GM12878 (cell line): ENCODE measurements around the gene PPP2R5A. TPM values are rescaled to one million over a fixed set of nuclear protein-coding genes. Genes with fewer than 3 reads are reported as not detected.

Experiments
- ATAC-seq: fragments of 200-7000 bp; cut with Tn5 transposase; 3 replicates; pipeline ENCODE4 v1.9.1; 2020; ENCODE audit warnings: mild to moderate bottlenecking, moderate library complexity
- BruUV-seq: library from RNA; stranded (reverse); fragments of 400-500 nt; replicated peaks from 2 replicates; lab custom pipeline; 2021; lab: Mats Ljungman, UMichigan
- CTCF ChIA-PET: fragments of 300-600 bp; sonication (Branson Sonifier 250); formaldehyde crosslinking; extraction: SDS; loops from one replicate; lab custom pipeline; 2021; ENCODE audit warnings: inconsistent platforms; lab: Yijun Ruan, JAX
- POLR2A ChIA-PET: fragments of 350-600 bp; formaldehyde crosslinking; extraction: SDS; loops from one replicate; lab custom pipeline; 2021; ENCODE audit warnings: inconsistent platforms; lab: Charles Lee
- RAD21 ChIA-PET: fragments of 300-600 bp; sonication (Branson Sonifier 250); formaldehyde crosslinking; loops from one replicate; lab custom pipeline; 2023; ENCODE audit warnings: antibody characterized with exemption; ENCODE audit not compliant: unreplicated experiment; lab: Charles Lee
- SMC1A ChIA-PET: fragments of 300-600 bp; sonication (Branson Sonifier 250); formaldehyde crosslinking; loops from one replicate; lab custom pipeline; 2023; ENCODE audit not compliant: unreplicated experiment, uncharacterized antibody; lab: Charles Lee
- DNase-seq: peaks from one replicate; pipeline ENCODE4 v3.0.0-alpha.2; 2011; ENCODE audit warnings: low read depth, low spot score
- FAIRE-seq: peaks from 3 replicates; lab custom pipeline; 2011; peaks lifted over from hg19 to GRCh38; lab: Jason Lieb, UNC
- H2AFZ ChIP-seq: 2 replicates; pipeline ENCODE4 v1.6.0; 2011; ENCODE audit warnings: low read depth, low read length, control low read depth; ENCODE audit not compliant: control insufficient read depth
- H3K27ac ChIP-seq: 2 replicates; pipeline ENCODE4 v1.5.1; 2011; ENCODE audit warnings: control low read depth; ENCODE audit not compliant: control insufficient read depth, insufficient read depth
- H3K27me3 ChIP-seq, 2 experiments: replicated peaks in 1 of 2; 2 replicates each; pipeline versions ENCODE4 v1.6.0 to v1.6.1; 2011; ENCODE audit warnings: low read length in 1 of 2; ENCODE audit not compliant: control insufficient read depth in 2 of 2, insufficient read depth in 2 of 2
- H3K36me3 ChIP-seq, 2 experiments: 2 replicates each; pipeline ENCODE4 v1.5.1; 2011; ENCODE audit warnings: low read length in 1 of 2; ENCODE audit not compliant: control insufficient read depth in 2 of 2, insufficient read depth in 2 of 2
- H3K4me1 ChIP-seq: 2 replicates; pipeline ENCODE4 v1.6.1; 2011; ENCODE audit warnings: mild to moderate bottlenecking, low read length, moderate library complexity, mixed read lengths; ENCODE audit not compliant: control insufficient read depth, insufficient read depth
- H3K4me2 ChIP-seq: 2 replicates; pipeline ENCODE4 v1.6.0; 2011; ENCODE audit warnings: control low read depth; ENCODE audit not compliant: control insufficient read depth, insufficient read depth
- H3K4me3 ChIP-seq: fragments of 200-600 bp; sonication (generic); 2 replicates; pipeline ENCODE4 v1.5.1; 2016
- H3K79me2 ChIP-seq: 2 replicates; pipeline ENCODE4 v1.6.0; 2011; ENCODE audit warnings: low read length; ENCODE audit not compliant: control insufficient read depth, insufficient read depth
- H3K9ac ChIP-seq: 2 replicates; pipeline ENCODE4 v1.8.0; 2011; ENCODE audit warnings: low read length, control low read depth, mixed read lengths; ENCODE audit not compliant: control insufficient read depth, insufficient read depth
- H3K9me3 ChIP-seq: replicated peaks from 3 replicates; pipeline ENCODE4 v1.5.1; 2011; ENCODE audit warnings: mild to moderate bottlenecking, low read length; ENCODE audit not compliant: control insufficient read depth, insufficient read depth
- H4K20me1 ChIP-seq: 2 replicates; pipeline ENCODE4 v1.6.0; 2011; ENCODE audit not compliant: control insufficient read depth, insufficient read depth
- CTCF ChIP-seq, 3 experiments: IDR thresholded peaks in 2 of 3; conservative IDR thresholded peaks in 1 of 3; 2 replicates each; pipeline ENCODE4 v1.5.1; 2011; ENCODE audit warnings: low read depth in 3 of 3, low read length in 3 of 3, mild to moderate bottlenecking in 3 of 3, control low read depth in 2 of 3, moderate library complexity in 2 of 3, inconsistent platforms in 1 of 3, mixed read lengths in 1 of 3; ENCODE audit not compliant: control insufficient read depth in 2 of 3, insufficient read depth in 1 of 3; ENCODE audit errors: extremely low read depth in 1 of 3
- MEF2B ChIP-seq: fragments of 450-650 bp; IDR thresholded peaks from 2 replicates; pipeline ENCODE4 v1.6.1; 2018; ENCODE audit warnings: mild to moderate bottlenecking, moderate library complexity; ENCODE audit not compliant: partially characterized antibody, poor library complexity, severe bottlenecking
- RAD21 ChIP-seq: IDR thresholded peaks from 2 replicates; pipeline ENCODE4 v1.6.1; 2011; ENCODE audit warnings: mild to moderate bottlenecking, low read depth, low read length, moderate library complexity; ENCODE audit not compliant: insufficient read depth
- SMC3 ChIP-seq: IDR thresholded peaks from 2 replicates; pipeline ENCODE4 v1.6.1; 2011; ENCODE audit warnings: low read length, improper control_type of control experiment, borderline replicate concordance
- YY1 ChIP-seq: IDR thresholded peaks from 2 replicates; pipeline ENCODE4 v1.6.1; 2011; ENCODE audit warnings: low read depth, mild to moderate bottlenecking, low read length
- WGBS: methylation state at CpG from one replicate; pipeline ENCODE4 v1.1.6; 2016; ENCODE audit warnings: low lambda C conversion rate; ENCODE audit not compliant: insufficient replicate concordance, insufficient coverage; ENCODE audit errors: missing lambda C conversion rate; 5-methylcytosine and 5-hydroxymethylcytosine counted together
- in situ Hi-C: fragments of 300-500 bp; cut with MboI; formaldehyde crosslinking; loops from 9 replicates; pipeline ENCODE4 v1.14.3; 2018; ENCODE audit warnings: mixed read lengths
- intact Hi-C: fragments of 100-400 bp; cut with micrococcal nuclease; formaldehyde crosslinking; loops from one replicate; pipeline ENCODE4 v1.14.2; 2022; ENCODE audit not compliant: unreplicated experiment
- polyA plus RNA-seq, 11 experiments: library from polyadenylated mRNA; depleted of rRNA in 4 of 11; unstranded in 6 of 11; stranded (reverse) in 5 of 11; fragments of >200 nt; fragmentation: Nextera tagmentation in 4 of 11; fragmentation: Illumina TruSeq in 1 of 11; extraction: Ambion mirVana in 4 of 11; extraction: Trizol in 1 of 11; gene quantifications; 1 replicate in 1 of 11; 2 replicates in 10 of 11; pipeline versions ENCODE4 v1.2.1 to v1.2.3, GENCODE V29; 2011 to 2016; ENCODE audit warnings: inconsistent platforms in 2 of 11, missing spikeins in 2 of 11, low read depth in 1 of 11
- total RNA-seq, 4 experiments: library from RNA; depleted of rRNA in 3 of 4; stranded (reverse); fragments of >200 nt in 3 of 4; fragmentation: Illumina TruSeq in 1 of 4; extraction: Trizol in 1 of 4; gene quantifications; 2 replicates each; pipeline versions ENCODE4 v1.2.1 to v1.2.3, GENCODE V29; 2013 to 2021

PPP2R5A gene
- total and polyA plus RNA-seq, 10 of the 15 experiments (the other 5 are each of a cell fraction or from before 2014, with no cell fraction given): 15.4 to 40.6 (median 32.5) TPM

GRCh38 chr1:212368073-212368484 lies 82.9 kb downstream of the PPP2R5A start:
- ATAC-seq: peak; percentile 99
- H3K27me3 ChIP-seq: no peaks in the 10 kb centered on the region
- H3K36me3 ChIP-seq: peaks cover 6 to 19% of the 10 kb centered on the region in 2 experiments
- TF ChIP-seq RAD21 (peak; percentile 90), YY1 (0 out of 2 replicates have a peak, but pooled peaks have one; percentile 12), SMC3 (peak; percentile 65; the same call in 1 of the 2 replicates), MEF2B (no peak), CTCF (IDR thresholded peaks at IDR 0.05 in 2 of 3, conservative IDR thresholded peaks at IDR 0.05 in 1 of 3; ENCODE audit: control insufficient read depth in 2 of 3, extremely low read depth in 1 of 3, insufficient read depth in 1 of 3, low read depth in 3 of 3, low read length in 3 of 3) (peak; percentile 77 to 90 (median 87))
- in situ Hi-C loops: loop anchor here (5.0 to 10.0 kb wide), 2 partner anchors 296 to 683 kb away; no protein-coding TSS in a partner anchor
- WGBS: 33% methylated on average over 3 of the region's 3 CpGs
- POLR2A ChIA-PET: no interaction called here
- no peak overlapping the region for H3K4me3 ChIP-seq
- H3K79me2 ChIP-seq: no peaks in the 10 kb centered on the region
- peak; percentile 54 for FAIRE-seq
- no TSS peak for BruUV-seq
- no peaks in the 10 kb centered on the region for H4K20me1 ChIP-seq
- RAD21 ChIA-PET: interaction anchor here (0.6 to 3.7 kb wide), 8 partner anchors 81 to 687 kb away, joined by 3 to 36 read pairs (median 3); partner anchors contain the start of gene DTL
- no peak overlapping the region for H3K4me2 ChIP-seq
- SMC1A ChIA-PET: interaction anchor here (0.9 to 9.0 kb wide), 9 partner anchors 10 to 687 kb away, joined by 3 to 102 read pairs (median 4); no protein-coding TSS in a partner anchor
- no peak overlapping the region for H2AFZ ChIP-seq
- CTCF ChIA-PET: interaction anchor here (0.6 to 5.1 kb wide), 22 partner anchors 8 to 696 kb away, joined by 3 to 123 read pairs (median 4); partner anchors contain the start of genes DTL and INTS7
- no peak overlapping the region for H3K27ac ChIP-seq
- no peak overlapping the region for H3K9ac ChIP-seq
- DNase-seq: peak; percentile 36
- no peaks in the 10 kb centered on the region; the same call in 2 of the 3 replicates for H3K9me3 ChIP-seq
- H3K4me1 ChIP-seq: no peaks in the 10 kb centered on the region
- intact Hi-C loops: loop anchor here (1.0 to 2.0 kb wide), 3 partner anchors 88 to 305 kb away; no protein-coding TSS in a partner anchor
